Measurements from ENCODE around the gene IL6R.
"Not testable (repeated sequence)": the region's sequence is repeated elsewhere in the genome, so short reads cannot be mapped to it uniquely, and the experiment has no call there.

IL6R gene

DNA sequence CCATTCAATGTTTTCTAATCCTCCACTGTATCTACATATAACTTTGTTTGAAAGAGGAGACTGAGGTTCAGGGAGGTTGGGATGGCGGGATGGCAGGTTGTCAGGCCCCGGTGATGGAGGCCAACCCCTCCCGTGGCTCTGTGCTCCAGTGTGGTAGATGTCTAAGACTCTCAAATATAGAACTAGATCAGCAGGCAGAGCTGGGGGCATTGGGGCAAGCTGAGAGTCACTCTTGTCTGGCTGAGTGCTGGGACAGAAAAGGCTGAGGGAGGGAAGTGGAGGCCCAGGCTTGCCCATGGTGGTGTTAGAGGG, 1.7 kb downstream of the IL6R start:
- DNase-seq (ENCODE audit: low spot score) = no peak

DNA sequence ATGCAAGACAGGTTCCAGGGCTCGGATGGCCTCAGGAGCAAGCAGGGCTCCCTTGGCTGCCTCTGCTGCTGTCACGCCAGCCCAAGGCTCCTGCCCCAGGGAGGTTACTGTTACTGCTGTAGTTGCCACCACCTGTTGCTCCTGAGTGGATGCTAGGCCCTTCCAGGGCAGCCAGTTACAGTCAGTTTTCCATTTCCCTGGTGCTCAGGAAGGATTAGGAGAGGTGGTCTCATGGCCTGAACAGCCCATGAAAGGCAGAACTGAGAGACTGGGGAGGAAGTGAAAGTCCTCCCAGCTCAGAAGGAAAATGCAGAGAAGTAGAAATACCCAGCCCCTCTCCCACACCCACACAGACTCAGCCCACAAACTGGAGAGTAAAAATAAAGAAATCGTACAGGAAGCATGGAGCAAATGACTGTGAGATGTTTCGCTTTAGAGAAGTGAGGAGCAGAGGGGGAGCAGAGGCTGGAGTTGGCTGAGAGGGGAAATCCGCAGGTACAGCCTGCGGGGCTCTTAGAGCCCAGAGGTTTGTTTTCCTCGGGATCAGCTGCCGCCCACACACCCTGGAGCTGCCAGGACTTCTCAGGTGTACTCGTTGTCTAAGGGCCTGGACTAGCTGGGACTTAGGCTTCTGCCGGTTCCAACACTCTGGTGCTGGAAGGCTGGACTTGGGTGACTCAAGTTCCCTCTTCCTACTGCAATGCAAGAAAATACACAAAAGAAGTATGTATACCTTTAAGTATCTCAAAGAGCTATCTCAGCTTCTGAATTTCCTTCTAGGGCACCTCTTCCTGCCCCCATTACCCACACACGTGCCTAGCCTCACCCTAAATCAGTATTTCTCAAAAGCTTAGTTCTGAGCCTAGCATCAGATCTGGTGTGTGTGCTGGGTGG, 2.3 kb downstream of the IL6R start:
- DNase-seq (ENCODE audit: low spot score) = peak; percentile 33

DNA sequence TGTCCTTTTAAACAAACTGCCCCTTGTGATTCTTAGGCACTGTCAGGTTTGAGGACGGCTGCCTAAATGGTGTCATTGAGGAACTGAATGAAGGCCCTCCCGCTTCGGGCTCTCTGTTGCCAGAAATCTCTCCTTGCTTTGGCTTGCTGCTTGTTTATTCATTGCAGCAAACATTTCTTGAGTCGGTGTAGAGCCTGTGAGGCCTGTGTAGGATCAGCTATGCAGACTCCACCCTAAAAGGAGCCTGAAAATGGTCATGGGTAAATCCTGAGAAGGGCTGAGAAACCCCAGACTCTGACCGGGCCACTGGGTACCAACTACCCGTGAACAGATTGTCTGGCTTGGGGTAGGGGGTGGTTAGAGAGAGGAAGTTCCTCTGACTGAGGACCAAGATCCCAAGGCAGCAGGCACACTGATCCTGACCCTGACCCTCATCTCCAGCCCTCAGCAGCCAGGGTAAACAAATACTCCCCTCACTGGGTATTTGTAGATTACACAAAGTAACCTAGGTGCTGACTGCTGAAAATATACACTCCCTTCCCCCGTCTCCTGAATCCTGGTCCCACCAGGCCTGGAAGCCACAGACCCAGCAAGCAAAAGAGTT, 3.1 kb downstream of the IL6R start:
- DNase-seq (ENCODE audit: low spot score) = no peak

DNA sequence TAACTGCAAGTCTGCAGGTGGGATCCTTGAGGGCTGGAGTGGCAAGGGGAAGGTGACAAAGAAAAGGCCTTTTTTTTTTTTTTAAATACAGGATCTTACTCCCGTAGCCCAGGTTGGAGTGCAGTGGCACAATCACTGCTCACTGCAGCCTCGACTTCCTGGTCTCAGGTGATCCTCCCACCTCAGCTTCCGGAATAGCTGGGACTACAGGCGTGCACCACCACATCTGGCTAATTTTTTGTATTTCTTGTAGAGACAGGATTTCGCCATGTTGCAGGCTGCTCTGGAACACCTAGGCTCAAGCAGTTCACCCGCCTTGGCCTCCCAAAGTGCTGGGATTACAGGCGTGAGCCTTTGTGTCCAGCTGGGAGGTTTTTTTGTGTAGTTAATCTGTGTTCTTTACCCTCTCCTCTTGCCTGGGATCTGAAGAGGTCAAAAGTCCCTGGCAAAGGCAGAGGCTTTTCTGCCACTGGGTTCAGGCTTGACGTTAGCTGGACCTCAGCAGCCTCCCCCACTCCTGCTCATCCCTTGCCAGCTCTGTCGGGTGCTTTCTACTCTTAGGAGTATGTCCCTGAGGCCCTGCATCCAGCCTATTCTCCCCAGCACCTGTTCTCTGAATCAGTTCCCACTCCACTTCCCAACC, 5.2 kb downstream of the IL6R start:
- no peak for DNase-seq (ENCODE audit: low spot score)

DNA sequence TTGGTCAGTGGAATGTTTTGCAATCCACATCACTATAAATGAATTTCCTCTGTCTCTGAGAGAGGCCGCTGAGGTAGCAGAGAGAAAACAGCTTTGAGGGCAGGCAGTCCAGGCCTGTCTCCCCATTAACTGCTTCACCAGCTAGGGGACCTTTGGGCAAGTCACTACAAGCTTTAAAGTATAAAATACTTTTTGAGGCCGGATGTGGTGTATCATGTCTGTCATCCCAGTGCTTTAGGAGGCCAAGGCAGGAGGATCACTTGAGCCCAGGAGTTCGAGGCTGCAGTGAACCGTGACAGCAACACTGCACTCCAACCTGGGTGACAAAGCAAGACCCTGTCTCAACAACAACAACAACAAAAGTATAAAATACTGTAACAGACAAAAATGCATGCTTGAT, 6.4 kb downstream of the IL6R start:
- no peak for DNase-seq (ENCODE audit: low spot score)

DNA sequence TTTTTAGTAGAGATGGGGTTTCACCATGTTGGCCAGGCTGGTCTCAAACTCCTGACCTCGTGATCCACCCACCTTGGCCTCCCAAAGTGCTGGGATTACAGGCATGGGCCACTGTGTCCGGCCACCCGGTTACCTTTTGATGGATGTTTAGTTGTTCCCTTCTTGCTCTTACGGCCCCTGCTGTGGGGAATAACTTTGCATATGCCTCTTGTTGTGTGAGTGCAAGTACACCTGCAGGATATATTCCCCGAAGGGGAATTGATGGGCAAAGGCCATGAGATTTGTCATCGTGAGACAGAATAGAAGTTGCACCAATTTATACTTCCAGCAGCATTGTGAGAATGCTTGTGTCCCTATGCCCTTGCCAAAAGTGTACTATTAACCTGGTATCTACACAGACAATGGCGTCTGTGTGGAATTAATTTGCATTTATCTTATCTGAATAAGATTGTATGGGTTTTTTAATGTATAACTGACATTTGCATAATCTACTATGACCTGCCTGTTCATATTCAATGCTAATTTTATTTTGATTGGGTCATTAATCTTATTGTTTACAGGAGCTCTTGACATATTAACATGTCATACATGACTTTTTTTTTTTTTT, 8.1 kb downstream of the IL6R start:
- no peak for DNase-seq (ENCODE audit: low spot score)

DNA sequence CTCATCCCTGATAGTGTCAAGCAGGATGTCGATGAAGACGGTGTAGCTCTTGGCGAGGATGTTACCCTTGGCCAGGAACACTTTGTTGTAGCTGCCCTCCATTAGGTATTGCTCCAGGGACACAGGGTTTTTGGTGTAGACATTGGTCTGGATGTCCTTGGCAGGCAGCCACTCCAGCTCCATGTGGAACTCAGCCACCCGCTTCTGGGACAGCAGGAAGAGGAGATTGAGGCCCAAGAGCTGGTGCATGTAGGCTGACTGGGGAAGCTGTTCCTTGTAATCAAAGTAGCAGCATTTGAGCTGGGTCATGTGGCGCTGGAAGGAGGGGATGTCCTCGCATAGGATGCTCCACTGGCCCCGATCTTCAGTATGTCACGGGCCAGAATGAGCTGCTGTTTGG, 9.5 kb downstream of the IL6R start:
- no peak for DNase-seq (ENCODE audit: low spot score)

DNA sequence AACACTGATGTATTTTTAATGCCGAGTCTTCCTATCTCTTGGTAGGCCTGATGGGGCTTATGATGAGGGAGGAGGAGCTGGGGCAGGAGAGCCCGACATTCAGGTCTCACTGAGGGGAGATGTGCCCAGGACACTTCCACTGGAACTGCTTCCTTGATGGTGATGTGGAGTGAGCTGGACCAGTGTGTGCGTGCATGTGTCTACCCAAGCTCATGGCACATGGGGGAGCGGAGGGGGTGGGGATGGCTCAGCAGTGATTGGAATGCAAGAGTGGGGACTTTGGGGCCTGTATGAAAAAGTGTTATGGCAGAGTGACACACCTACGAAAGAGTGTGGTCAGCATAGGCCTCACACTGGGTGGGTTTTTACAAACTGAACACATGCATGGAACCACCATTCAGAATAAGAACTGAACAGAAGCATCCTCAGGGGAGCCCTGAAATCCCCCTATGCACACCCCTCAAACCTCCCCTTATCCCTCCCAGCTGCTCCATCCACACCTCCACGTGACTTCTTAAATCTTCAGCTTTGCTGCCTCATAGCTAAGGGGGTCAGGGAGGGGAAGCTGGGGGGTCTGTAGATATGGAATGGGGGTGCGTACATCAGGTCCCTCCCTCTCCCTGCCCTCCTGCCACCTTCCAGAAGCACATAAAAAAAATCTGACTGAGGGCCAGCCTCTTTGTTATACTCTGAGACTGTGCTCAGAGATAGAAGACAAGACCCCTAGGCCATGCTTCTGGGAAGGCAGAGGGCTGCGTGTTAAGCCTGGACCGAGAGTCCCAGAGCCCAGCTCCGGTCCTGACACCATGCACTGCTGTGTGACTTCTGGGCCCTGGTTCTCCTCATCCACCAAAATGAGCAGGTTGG, 11.6 kb downstream of the IL6R start:
- no peak for DNase-seq (ENCODE audit: low spot score)

DNA sequence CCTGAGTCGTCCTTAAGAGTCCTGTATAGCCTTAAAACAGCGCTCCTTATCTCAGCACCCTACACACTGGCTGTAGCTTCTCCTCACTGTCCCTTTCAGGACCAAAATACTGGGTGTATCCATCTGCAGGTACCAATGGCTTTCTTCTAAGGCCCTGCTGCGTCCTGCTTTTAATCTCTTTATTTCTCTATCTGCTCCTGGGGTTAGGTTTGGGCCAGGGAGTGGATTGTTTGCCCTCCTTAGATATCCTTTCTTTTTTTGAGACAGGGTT, 12.1 kb downstream of the IL6R start:
- no peak for DNase-seq (ENCODE audit: low spot score)

DNA sequence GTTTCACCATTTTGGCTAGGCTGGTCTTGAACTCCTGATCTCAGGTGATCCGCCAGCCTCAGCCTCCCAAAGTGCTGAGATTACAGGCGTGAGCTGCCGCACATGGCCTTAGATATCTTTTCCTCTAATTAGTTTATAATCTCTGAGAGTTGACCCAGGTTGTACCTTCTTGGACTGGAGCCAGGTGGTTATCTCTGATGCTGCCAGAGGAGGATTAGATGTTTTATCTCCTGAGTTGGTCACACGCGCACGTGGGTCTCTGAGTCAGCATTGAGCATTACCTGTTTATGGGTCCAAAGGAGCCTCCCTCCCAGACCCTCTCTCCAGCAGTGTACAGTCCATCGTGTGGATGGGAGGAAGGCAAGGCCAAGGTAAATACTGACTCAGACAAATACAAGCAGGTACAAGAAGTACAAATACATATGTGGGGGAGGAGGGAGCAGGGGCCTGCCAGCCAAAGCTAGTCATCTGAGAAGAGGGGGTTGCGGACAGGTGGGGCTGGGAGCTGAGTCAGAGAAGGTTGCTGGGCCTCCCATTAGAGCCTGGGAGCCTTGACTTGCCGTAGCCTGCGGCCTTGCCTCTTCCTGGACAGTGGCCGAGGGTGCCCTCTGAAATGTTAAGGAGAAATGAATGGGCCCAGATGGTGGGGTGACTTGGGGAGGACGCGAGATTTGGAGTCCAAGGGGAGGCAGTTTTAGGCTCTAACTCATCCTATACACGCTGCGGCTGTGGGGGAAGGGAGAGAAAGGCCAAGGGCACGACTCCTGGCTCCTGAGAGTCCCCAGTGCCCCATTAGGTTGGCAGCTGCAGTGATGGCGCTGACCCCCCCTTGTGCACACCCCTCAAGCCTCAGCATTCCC, 13.1 kb downstream of the IL6R start:
- DNase-seq (ENCODE audit: low spot score) = peak; percentile 98

DNA sequence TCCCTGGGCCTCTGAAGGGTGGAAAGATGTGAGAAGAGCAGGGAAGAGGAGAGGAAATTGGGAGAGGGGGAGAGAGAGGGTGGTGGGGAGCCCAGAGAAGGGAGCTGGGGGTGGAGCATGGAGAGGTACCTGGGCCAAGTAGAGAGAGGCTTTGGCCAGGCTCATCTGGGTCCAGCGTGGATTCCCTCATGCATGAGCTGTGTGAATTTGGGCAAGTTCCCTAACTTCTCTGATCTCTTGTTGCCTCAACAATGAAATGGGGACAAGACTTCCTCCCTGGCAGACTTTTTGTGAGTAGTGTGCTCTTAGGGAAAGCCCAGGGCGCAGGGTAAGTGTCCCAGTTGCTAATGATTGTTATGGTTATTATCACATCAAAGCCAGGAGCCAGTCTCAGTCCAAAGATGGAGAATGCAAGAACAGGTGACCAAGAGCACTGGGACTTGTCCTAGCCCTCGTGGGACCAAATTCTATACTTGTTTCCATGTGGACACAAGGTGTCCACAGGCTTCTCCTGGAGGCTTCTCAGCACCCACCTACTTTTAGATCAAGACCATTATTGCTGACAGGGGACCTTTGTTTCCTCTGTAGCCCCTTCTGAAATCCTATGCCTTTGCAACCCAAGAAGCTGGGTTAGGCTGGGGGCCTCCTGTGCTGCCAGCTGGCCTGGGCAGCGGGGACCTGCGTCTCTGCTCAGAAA, 13.9 kb downstream of the IL6R start:
- DNase-seq (ENCODE audit: low spot score) = no peak

DNA sequence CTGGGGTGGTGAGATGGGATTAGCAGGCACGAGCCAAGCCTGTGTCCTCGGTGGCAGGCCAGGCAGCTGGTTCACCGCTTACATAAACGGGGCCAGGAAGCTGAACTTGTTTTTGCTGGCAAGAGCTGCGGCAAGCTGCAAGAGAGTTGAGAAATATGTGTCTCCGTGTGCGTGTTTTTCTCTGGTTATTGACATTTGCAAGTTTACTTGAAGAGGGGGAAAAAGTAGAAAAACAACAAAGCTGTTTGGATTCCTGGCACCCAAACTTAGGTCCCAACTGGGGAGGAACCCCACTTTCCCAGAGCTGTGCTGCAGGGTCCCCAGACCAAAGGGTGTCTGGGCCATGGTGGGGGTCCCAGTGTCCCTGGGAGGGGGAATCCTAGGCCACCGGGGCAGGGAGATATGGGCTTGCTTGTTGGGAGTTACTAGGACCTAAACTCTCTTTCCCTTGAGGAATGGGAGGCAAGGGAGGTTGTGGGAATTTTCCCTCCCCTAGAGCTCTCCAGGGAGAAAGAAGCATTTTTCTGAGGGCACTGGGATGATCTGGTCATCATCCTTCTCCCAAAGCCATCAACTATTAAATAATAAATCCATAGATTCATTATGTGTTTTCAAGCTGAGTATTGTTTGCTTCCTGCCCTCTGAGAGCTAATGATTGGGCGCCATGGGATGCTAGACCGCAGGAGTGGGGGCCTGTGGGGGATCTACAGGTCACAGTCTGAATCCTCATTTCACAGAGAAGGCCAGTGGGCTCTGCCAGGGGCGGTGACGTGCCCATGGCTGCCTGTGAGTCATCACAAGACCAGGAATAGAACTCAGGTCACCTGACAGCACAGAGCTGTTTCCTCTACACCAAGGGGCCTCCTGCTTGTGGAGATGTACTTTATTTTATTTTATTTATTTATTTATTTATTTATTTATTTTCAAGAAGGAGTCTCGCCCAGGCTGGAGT, 14.8 kb downstream of the IL6R start:
- DNase-seq (ENCODE audit: low spot score) = peak; percentile 95

DNA sequence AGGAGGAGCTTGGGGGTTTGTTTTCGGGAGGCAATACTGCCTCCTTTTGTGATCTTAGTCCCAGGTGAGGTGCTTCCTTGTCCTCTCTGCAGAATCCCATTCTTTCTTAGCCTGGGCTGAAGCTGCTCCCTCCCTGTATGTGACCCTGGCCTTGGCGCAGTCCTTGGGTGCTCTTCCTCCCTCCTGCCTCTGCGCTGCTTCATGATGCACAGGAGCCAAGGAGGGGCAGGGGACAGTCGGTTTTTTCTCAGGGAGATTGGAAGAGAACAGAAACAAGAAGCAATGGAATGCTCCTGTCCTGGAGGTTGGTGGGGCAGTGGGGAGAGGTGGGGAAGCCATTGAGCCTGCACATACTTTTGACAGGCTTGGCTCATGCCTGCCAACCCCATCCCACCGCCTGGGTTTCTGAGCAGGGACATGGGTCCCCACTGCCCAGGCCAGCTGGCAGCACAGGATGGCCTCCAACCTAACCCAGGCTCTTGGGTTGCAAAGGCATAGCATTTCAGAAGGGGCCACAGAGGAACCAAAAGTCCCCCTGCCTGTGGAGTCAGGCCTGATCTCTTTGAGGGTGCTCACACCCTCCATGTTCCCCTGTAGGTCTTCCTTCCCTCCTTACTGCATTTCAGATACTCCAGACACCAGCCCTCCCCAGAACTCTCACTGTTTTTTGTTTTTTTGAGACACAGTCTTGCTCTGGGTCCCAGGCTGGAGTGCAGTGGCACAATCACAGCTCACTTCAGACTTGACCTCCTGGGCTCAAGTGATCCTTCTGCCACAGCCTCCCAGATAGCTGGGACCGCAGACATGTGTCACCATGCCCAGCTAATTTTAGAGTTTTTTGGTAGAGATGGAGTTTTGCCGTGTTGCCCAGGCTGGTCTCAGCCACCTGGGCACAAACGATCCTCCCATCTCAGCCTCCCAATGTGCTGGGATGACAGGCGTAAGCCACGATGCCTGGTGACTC, 16.1 kb downstream of the IL6R start:
- DNase-seq (ENCODE audit: low spot score) = no peak

DNA sequence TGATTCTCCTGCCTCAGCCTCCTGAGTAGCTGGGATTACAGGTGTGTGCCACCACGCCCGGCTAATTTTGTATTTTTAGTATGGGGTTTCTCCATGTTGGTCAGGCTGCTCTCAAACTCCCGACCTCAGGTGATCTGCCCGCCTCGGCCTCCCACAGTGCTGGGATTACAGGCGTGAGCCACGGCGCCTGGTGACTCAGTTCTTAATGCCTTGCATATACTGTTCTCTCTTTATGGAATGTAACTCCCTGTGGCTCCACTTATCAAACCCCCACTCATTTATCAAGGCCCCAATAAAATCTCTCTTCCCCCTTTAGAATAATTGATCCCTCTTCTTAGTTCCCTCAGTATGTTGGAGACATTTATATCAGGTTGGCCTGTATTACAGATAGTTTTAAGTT, 16.9 kb downstream of the IL6R start:
- not testable (repeated sequence) for DNase-seq (ENCODE audit: low spot score)

DNA sequence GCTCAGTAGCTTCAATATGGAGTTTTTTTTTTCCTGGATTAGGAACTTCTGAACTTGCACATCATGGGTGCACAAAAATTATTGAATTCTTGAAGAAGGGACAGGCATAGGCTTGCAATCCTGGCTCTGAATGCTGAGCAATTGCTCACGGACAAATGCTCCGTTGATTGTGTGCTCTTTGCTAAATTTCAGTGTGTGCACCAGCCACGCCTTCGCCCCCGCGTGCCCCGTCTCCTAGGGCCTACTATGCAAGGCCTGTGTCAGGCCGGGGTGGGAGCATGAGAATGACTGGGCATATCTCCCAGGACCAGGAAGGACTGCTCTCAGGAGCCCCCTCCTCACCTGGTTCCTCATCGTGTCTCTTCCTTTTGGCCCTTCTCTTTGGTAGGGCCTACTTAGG, 17.4 kb downstream of the IL6R start:
- DNase-seq (ENCODE audit: low spot score) = no peak

DNA sequence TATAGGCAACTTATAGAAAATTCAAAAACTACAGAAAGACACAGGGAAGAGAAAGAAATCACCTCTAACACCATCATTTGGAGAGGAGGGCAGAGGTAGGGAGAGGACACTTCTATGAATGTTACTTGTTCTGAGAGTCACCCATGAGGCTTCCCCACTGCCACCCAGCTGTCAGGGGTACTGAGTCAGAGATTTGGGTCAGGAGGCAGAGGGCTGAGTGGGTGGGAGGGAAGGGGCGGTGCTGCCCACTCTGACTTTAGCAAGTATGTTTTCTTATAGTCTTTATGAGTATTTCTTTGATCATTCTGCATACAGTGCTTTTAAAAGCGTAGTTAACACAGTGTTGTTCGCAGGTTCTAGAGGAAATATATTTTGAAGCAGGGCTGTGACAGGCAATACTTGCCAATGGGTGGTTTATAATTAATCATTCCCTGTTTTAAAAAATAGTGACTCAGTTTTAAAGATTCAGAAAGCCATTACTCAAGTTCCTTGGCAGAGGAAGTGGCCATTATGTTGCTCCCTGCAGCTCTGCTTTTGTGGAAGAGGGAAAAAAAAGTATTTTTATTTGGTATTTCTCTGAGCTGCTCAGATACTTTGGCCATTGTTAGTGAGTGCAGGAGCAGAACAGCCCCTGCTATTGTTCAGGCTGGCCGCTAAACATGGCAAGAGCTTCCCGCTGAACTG, 18.3 kb downstream of the IL6R start:
- DNase-seq (ENCODE audit: low spot score) = peak; percentile 81

DNA sequence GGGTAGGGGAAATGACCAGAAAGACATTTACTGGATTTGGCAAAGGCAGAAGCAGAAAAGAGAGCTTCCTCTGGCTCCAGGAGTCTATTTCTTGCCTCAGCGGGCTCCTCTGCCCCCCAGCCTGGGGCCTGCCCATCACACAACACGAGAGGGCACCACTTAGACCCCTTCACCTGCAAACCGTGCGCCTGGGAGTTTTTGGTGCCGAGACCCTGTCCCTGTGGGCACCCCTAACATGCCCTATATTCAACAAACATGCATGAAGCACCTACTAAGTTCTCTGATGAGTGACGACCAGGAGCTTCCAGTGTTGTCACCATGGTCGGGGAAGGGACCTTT, 18.8 kb downstream of the IL6R start:
- no peak for DNase-seq (ENCODE audit: low spot score)

DNA sequence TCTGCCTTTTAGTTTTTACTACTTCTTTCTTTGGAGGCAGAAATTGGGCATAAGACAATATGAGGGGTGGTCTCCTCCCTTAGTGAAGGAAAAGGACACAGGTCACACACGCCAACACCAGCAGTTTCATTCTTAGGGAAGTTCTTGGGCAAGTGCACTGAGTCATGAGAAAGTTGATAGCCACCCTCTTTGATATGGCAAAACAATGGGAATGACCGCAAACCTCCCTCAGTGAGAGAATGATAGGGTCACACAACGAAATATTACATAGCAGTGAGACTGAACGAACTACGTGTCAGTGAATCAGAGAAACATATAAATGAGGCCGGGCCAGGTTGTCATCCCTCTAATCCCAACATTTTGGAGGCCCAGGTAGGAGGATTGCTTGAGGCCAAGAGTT, 20.0 kb downstream of the IL6R start:
- DNase-seq (ENCODE audit: low spot score) = no peak
